Stimulated activated effector memory CD8-positive, alpha-beta T cell treated with anti-CD3 and anti-CD28 coated beads, Interleukin-12 subunit alpha, Interleukin-12 subunit beta, amount 100 ng/mL, for 72 hours (primary cell): ENCODE results near the gene FAM228A.

Source experiments
- ATAC-seq: fragments of 150-1000 bp; cut with Tn5 transposase; 2 replicates; pipeline ENCODE4 v1.10.0; 2021
- DNase-seq, 2 donors: peaks; one replicate each; pipeline ENCODE4 v3.0.0; 2021 to 2022; ENCODE audit warnings: low spot score in 2 of 2
- H3K27ac Mint-ChIP-seq: one replicate; pipeline ENCODE4 v1.8.0; 2022; ENCODE audit warnings: mild to moderate bottlenecking, mixed read lengths
- H3K36me3 Mint-ChIP-seq: one replicate; pipeline ENCODE4 v1.8.0; 2022; ENCODE audit warnings: mild to moderate bottlenecking, mixed read lengths
- H3K4me1 Mint-ChIP-seq: one replicate; pipeline ENCODE4 v1.8.0; 2022; ENCODE audit warnings: mixed read lengths
- H3K4me3 Mint-ChIP-seq: one replicate; pipeline ENCODE4 v1.8.0; 2022; ENCODE audit warnings: mild to moderate bottlenecking, mixed read lengths
- H3K9me3 Mint-ChIP-seq: one replicate; pipeline ENCODE4 v1.8.0; 2022; ENCODE audit warnings: mixed read lengths

FAM228A gene

GRCh38 chr2:24206242-24206641 is 31.4 kb downstream of the FAM228A start:
- no peaks in the 10 kb centered on the region for H3K9me3 Mint-ChIP-seq
- no peak for ATAC-seq
- DNase-seq: no peak
- peak overlapping the region; percentile 53 for H3K27ac Mint-ChIP-seq
- H3K4me3 Mint-ChIP-seq: no peak overlapping the region
- H3K4me1 Mint-ChIP-seq: no peaks in the 10 kb centered on the region
- peaks cover 82% of the 10 kb centered on the region for H3K36me3 Mint-ChIP-seq

- Mint-ChIP-seq H3K4me3 (no peak overlapping the region), H3K36me3 (peaks cover 87% of the 10 kb centered on the region), H3K4me1 (no peaks in the 10 kb centered on the region), H3K27ac (peak overlapping the region; percentile 53), H3K9me3 (no peaks in the 10 kb centered on the region)
- ATAC-seq (no peak), DNase-seq (no peak)
These were observed 31.9 kb downstream of the FAM228A start for GRCh38 chr2:24206714-24207113.

DNA sequence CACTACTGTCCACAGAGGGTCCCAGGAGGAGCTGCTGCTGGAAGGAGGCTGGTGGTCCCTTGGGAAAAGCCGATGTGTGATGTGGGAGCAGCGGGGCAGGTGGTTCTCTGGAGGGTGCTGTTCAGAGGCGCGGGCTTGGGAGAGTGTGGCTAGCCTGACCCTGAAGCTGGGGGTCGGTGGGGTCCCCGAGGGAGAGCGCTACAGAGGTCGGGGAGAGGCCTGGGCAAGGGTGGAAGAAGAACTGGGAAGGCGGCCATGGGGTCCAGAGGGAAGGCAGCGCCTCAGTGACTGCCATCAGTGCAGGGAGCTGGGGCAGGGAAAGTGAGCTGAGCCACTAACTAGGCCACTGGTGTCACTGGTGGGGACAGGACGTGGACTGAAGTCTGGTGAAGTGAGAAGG is 32.5 kb downstream of the FAM228A start:
- Mint-ChIP-seq H3K9me3 (no peaks in the 10 kb centered on the region), H3K4me3 (no peak overlapping the region), H3K27ac (no peak overlapping the region), H3K36me3 (peaks cover 87% of the 10 kb centered on the region), H3K4me1 (no peaks in the 10 kb centered on the region)
- no peak for ATAC-seq
- DNase-seq: no peak

GRCh38 chr2:24208490-24208889 is 33.6 kb downstream of the FAM228A start:
- DNase-seq (no peak), ATAC-seq (no peak)
- H3K4me1 Mint-ChIP-seq: no peaks in the 10 kb centered on the region
- H3K9me3 Mint-ChIP-seq: no peaks in the 10 kb centered on the region
- no peak overlapping the region for H3K27ac Mint-ChIP-seq
- H3K36me3 Mint-ChIP-seq: peaks cover 87% of the 10 kb centered on the region
- H3K4me3 Mint-ChIP-seq: no peak overlapping the region

DNA sequence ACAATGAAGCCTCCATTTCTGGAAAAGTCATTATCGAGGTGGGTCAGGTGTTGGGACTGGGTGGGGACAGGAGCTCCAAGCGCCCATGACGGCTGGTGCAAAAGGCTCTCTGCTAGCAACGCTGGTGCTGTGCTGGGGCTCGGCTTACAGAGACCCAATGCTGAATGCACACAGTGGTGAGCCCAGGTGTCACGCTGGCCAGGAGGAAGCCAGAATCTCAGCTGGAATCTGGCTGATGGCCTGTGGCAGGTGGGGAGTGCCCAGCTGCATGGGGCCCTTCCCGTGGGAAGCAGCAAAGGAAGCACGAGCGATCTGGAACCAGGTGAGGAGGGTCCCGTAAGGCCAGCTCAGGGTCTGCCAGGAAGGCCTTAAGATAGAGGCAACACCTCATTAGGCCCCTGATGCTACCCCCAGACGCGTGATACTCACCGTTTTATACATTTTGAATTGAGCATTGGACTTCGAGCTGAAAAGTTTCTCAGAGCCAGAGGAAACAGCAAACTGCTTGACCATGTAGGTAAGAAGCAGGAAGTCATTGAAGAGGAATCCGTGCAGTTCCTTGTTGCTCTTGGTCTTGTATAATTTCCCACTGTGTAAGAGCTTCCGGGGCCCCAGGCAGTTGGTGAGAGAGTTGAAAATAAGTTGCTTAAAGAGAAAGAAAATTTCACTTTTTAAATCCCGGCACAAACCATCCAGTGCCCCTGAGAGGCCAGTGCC is 34.7 kb downstream of the FAM228A start:
- H3K9me3 Mint-ChIP-seq: no peaks in the 10 kb centered on the region
- no peak overlapping the region for H3K27ac Mint-ChIP-seq
- no peak for ATAC-seq
- DNase-seq: no peak
- no peak overlapping the region for H3K4me3 Mint-ChIP-seq
- peaks cover 87% of the 10 kb centered on the region for H3K36me3 Mint-ChIP-seq
- H3K4me1 Mint-ChIP-seq: no peaks in the 10 kb centered on the region

DNA sequence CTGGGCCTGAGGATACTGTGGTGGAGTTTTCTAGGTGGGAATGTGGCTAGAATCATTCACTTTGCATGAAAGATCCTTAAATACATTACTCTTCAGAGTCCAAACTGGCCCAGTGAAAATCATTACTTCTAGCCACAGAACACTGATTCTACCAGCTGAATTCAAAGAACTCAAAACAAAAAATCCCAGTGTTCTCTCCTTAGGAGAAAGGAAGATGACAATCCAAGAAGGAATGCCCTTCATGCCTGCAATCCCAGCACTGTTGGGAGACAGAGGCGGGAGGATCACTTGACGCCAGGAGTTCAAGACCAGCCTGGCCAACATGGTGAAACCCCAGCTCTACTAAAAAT is 35.2 kb downstream of the FAM228A start:
- H3K9me3 Mint-ChIP-seq: no peaks in the 10 kb centered on the region
- H3K4me1 Mint-ChIP-seq: no peaks in the 10 kb centered on the region
- DNase-seq (no peak), ATAC-seq (no peak)
- no peak overlapping the region for H3K27ac Mint-ChIP-seq
- no peak overlapping the region for H3K4me3 Mint-ChIP-seq
- peaks cover 92% of the 10 kb centered on the region for H3K36me3 Mint-ChIP-seq

DNA sequence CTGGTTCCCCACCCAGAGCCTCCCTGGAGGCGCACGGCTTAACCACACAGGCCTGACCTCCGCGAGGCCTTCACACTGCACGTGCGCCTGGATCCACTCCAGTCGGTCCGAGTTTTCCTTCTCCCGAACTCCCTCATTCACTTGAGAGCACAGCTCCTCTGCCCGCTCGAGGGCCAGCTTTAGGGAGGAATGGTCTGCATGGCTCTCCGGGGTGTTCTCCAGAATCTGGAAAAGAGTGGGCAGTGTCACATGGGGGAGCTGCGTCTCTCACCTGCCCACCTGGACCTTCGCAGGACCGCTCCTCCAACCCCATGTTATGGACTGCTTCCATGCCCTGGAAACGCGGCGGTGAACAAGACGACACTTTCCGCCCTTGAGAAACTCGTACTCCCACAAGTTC is 35.9 kb downstream of the FAM228A start:
- H3K4me1 Mint-ChIP-seq: no peaks in the 10 kb centered on the region
- ATAC-seq (no peak), DNase-seq (no peak)
- H3K36me3 Mint-ChIP-seq: peaks cover 96% of the 10 kb centered on the region
- no peak overlapping the region for H3K4me3 Mint-ChIP-seq
- no peak overlapping the region for H3K27ac Mint-ChIP-seq
- H3K9me3 Mint-ChIP-seq: no peaks in the 10 kb centered on the region

GRCh38 chr2:24211408-24211807 is 36.6 kb downstream of the FAM228A start:
- no peak for ATAC-seq
- Mint-ChIP-seq H3K4me3 (no peak overlapping the region), H3K36me3 (peaks cover 97% of the 10 kb centered on the region), H3K9me3 (no peaks in the 10 kb centered on the region), H3K27ac (no peak overlapping the region), H3K4me1 (no peaks in the 10 kb centered on the region)
- DNase-seq: no peak

GRCh38 chr2:24214880-24215279 is 40.0 kb downstream of the FAM228A start:
- no peaks in the 10 kb centered on the region for H3K4me1 Mint-ChIP-seq
- ATAC-seq (peak; percentile 91), DNase-seq (no peak)
- H3K4me3 Mint-ChIP-seq: no peak overlapping the region
- H3K9me3 Mint-ChIP-seq: no peaks in the 10 kb centered on the region
- peak overlapping the region; percentile 23 for H3K27ac Mint-ChIP-seq
- peaks cover 94% of the 10 kb centered on the region for H3K36me3 Mint-ChIP-seq

DNA sequence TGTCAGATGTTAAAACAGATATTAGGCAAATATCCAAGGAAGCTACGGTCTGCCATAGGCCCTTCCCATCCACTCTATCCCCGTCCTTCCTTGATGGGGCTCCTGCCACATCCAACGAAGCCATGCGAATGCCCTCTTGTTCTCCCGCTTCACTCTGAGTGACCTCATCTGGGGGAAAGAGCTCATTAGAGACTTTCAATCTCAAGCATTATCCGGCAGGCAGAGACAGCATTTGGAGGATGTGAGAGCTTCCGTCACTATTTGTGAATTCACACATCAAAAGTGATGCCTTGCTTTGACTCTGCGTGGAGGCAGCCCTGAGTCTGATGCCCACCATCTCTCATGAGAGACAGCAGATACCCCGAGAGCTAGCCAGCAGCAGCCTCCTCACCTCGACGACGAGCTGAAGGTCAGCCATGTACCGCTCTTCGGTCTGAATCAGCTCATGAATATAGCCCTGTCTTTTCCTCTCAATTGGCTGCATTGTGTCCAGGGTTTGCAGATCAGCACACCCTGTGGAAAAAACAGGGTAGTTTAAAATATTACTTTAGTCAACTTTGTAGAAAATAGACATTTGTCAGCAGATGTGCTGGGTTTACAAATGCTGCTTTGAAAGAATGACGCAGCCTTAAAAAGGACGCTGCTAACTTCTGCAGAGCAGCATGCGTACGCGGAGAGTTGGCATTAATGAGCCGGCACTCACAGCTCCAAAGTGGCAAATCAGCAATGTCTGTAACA is 45.9 kb downstream of the FAM228A start:
- Mint-ChIP-seq H3K36me3 (peaks cover 60% of the 10 kb centered on the region), H3K27ac (no peak overlapping the region), H3K4me3 (no peak overlapping the region), H3K4me1 (no peaks in the 10 kb centered on the region), H3K9me3 (no peaks in the 10 kb centered on the region)
- ATAC-seq (no peak), DNase-seq (no peak)

DNA sequence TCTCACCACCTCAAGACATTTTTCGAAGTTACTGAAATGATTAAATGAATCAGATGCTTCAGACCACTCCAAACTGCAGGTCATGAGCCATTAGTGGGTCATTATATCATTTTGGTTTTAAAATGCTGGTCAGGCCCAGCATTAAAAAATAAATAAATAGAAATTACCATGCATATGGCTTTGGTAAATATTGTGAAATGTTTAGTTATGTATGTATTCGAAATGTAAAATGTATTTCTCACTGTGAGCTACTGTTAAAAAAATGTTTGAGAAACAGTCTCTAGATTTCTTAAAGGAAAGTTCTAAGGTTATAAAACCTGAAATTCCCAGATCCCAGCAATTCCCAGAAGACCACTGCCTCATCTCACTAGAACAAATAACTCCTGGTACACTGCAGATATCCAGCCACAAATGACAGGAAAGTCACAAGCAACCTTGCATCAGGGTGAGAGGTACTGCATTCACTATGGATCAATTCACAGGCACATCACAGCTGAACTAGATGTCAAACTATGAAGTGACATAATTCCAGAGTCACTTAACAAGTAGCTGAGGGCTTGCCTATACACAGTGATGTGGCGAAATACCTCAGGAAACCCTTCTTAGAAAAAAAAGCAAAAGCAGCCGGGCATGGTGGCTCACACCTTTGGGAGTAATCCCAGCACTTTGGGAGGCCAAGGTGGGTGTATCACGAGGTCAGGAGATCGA is 46.6 kb downstream of the FAM228A start:
- peaks cover 53% of the 10 kb centered on the region for H3K36me3 Mint-ChIP-seq
- H3K27ac Mint-ChIP-seq: no peak overlapping the region
- no peaks in the 10 kb centered on the region for H3K4me1 Mint-ChIP-seq
- ATAC-seq: no peak
- no peak overlapping the region for H3K4me3 Mint-ChIP-seq
- no peaks in the 10 kb centered on the region for H3K9me3 Mint-ChIP-seq
- DNase-seq: no peak

DNA sequence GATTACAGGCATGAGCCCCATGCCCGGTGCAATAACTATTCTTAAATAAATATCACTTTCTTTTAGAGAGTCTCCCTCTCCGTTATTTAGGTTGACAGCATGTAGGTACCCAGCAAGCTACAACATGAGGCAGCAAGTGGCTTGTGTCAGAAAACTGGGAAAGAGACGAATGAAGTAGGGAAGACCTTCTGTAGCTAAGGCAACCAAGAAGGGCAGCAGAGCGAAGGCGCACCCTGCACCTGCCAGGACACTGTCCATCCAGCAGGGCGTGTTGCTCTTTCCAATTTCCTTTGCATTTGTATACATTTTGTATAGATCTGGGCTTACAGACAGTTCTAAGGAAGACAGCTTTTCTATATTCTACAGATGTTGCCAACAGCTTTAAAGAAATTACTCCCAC is 48.1 kb downstream of the FAM228A start:
- peaks cover 48% of the 10 kb centered on the region for H3K36me3 Mint-ChIP-seq
- no peak overlapping the region for H3K27ac Mint-ChIP-seq
- H3K4me1 Mint-ChIP-seq: no peaks in the 10 kb centered on the region
- no peaks in the 10 kb centered on the region for H3K9me3 Mint-ChIP-seq
- H3K4me3 Mint-ChIP-seq: no peak overlapping the region
- no peak for DNase-seq
- no peak for ATAC-seq

GRCh38 chr2:24225499-24226242 is 50.8 kb downstream of the FAM228A start:
- Mint-ChIP-seq H3K27ac (no peak overlapping the region), H3K9me3 (no peaks in the 10 kb centered on the region), H3K36me3 (peaks cover 29% of the 10 kb centered on the region), H3K4me3 (no peak overlapping the region), H3K4me1 (no peaks in the 10 kb centered on the region)
- DNase-seq: no peak
- no peak for ATAC-seq

- Mint-ChIP-seq H3K36me3 (peaks cover 14% of the 10 kb centered on the region), H3K27ac (no peak overlapping the region), H3K9me3 (no peaks in the 10 kb centered on the region), H3K4me3 (no peak overlapping the region), H3K4me1 (no peaks in the 10 kb centered on the region)
- ATAC-seq (no peak), DNase-seq (no peak)
These were observed 53.6 kb downstream of the FAM228A start for GRCh38 chr2:24228470-24228869.

DNA sequence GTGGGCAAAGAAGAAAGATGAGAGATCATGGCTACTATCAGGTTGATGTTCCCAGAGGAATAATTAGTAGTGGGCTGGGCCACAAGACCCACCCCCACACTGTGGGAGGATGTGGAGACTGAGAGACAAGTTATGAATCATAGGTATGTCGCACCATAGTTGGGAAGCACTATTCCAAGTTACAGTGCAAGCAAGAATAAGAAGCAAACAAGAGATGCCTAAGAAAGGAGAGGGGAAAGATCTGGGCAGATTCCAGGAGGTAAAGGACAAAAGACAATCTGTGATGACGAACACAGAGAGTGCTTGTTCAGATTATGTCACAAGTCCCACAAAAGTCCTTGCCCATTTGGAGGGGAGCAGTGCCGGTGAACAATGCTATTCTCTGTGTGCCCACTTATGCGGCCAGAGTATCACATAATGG is 56.6 kb downstream of the FAM228A start:
- ATAC-seq (no peak), DNase-seq (no peak)
- H3K27ac Mint-ChIP-seq: no peak overlapping the region
- H3K9me3 Mint-ChIP-seq: no peaks in the 10 kb centered on the region
- peaks cover 16% of the 10 kb centered on the region for H3K36me3 Mint-ChIP-seq
- H3K4me1 Mint-ChIP-seq: no peaks in the 10 kb centered on the region
- no peak overlapping the region for H3K4me3 Mint-ChIP-seq
